HTERT RPE-1 (cell line): Measurements from ENCODE around the gene ERVK3-1.
"Not testable (repeated sequence)": the region's sequence is repeated elsewhere in the genome, so short reads cannot be mapped to it uniquely, and the experiment has no call there.

ENCODE experiments used
- in situ Hi-C: fragments of 300-500 bp; cut with MboI; formaldehyde crosslinking; loops from 4 replicates; pipeline ENCODE4 v1.14.3; 2020; ENCODE audit warnings: low sequenced_read_pairs

ERVK3-1 gene, protein sequence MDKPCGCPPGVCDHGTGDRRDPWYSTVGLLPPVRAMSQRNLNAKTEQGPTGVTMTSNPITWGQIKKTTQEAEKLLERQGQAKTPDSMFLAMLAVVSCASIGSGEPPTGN

DNA sequence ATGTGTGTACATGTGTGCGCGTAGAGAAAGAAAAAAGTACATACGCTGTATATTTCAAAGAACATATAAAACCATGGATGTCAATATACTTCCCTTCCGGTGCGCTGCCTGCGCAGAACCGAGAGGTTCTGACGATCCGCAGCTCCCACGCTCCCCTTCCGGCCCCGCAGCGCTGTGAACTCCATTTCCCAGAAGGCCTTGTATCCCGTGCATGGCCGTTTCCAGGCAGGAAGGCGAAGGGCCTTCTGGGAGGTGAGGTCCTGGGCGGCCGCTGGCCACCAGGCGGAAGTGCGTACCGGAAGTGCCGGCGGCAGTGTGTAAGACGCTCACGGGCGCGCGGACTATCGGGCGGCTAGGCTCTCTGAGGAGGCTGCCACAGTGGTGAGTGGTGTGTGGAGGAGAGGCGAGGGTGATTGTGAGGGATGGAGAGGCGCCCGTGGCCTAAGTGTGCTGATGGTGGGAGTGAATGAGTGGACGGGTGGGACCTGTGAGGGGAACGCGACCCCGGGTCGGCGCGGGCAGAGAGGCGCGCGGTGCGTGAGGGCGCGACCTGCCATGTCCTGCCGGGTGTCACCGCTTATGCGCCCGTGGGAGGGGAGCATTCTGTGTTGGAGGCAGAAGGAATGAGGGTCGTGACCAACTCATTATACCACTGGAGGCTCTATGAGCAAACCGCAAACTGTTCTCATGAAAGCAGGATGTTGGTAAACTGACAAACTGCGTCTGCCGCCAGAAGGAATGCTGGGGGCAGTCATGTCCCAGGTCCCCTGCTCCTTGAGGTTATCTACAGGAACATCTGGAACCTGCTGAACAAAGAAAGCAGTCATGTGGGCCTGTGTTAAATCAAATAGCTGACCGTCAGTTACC lies at the start of gene ERVK3-1:
TSS of gene ERVK3-1 (plus strand) at position 313 of the 867 bp plus-strand sequence. CDS start 6,792 bp downstream, outside the sequence.
- in situ Hi-C loops, result no loop called here

DNA sequence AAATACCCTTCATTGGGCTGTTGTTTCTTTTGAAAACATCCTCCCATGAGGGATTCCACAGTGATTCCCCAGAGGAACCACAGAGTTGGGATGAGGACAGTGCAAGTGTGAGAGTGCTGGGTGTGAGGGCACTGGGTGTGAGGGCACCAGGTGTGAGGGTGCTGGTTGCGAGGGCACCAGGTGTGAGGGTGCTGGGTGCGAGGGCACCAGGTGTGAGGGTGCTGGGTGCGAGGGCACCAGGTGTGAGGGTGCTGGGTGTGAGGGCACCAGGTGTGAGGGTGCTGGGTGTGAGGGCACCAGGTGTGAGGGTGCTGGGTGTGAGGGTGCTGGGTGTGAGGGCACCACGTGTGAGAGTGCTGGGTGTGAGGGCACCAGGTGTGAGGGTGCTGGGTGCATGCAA lies 46.9 kb upstream of the ERVK3-1 start:
- in situ Hi-C loops, result not testable (repeated sequence)

DNA sequence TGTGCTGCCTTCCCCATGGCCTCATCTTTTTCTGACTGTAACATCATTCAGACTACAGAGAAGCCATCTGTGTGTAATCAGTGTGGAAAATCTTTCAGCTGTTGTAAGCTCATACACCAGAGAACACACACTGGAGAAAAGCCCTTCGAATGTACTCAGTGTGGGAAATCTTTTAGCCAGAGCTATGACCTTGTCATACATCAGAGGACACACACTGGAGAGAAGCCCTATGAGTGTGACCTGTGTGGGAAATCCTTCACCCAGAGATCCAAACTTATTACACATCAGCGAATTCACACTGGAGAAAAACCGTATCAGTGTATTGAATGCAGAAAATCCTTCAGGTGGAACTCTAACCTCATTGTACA lies 43.6 kb upstream of the ERVK3-1 start:
- in situ Hi-C loops, result no loop called here

DNA sequence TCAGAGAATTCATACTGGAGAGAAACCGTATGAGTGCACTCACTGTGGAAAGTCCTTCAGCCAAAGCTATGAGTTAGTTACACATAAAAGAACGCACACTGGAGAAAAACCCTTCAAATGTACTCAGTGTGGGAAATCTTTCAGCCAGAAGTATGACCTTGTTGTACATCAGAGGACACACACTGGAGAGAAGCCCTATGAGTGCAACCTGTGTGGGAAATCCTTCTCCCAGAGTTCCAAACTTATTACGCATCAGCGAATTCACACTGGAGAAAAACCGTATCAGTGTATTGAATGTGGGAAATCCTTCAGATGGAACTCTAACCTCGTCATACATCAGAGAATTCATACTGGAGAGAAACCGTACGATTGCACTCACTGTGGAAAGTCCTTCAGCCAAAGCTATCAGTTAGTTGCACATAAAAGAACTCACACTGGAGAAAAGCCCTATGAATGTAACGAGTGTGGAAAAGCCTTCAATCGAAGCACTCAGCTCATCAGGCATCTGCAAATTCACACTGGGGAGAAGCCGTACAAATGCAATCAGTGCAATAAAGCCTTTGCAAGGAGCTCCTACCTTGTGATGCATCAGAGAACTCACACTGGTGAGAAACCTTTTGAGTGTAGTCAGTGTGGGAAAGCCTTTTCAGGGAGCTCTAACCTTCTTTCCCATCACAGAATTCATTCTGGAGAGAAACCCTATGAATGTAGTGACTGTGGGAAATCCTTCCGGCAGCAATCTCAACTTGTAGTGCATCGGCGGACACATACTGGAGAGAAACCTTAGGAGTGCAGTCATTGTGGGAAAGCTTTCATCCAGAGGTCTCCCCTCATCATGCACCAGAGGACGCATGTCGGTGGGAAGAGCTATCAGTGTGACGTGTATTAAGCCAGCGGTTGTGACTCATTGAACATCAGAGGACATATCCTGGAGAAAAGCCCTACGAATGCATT lies 42.9 kb upstream of the ERVK3-1 start:
- in situ Hi-C loops, result no loop called here

DNA sequence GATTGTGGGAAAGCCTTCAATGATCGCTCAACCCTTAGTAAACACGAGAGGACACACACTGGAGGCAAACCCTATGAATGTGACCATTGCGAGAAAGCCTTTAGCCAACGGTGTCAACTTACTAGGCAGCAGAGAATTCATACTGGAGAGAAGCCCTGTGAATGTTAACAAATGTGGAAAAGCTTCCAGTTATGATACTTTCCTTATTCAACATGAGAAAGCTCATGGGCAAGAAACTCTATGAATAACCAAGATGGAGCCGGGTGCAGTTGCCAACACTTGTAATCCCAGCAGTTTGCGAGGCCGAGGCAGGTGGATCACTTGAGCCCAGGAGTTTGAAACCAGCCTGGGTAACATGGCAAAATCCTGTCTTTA lies 42.3 kb upstream of the ERVK3-1 start:
- in situ Hi-C loops, result no loop called here

DNA sequence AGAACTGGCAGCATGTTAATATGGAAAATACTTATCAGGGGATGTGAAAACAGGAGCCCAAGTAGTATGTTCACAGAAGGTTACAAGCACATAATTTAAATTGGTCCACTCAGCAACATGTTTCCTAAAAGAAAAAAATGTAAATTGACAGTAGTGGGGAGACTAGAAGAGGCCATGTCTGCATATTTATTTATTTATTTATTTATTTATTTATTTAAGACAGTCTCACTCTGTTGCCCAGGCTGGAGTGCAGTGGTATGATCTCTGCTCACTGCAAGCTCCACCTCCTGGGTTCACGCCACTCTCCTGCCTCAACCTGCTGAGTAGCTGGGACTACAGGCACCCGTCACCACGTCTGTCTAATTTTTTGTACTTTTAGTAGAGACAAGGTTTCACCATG lies 40.1 kb upstream of the ERVK3-1 start:
- in situ Hi-C loops, result no loop called here

DNA sequence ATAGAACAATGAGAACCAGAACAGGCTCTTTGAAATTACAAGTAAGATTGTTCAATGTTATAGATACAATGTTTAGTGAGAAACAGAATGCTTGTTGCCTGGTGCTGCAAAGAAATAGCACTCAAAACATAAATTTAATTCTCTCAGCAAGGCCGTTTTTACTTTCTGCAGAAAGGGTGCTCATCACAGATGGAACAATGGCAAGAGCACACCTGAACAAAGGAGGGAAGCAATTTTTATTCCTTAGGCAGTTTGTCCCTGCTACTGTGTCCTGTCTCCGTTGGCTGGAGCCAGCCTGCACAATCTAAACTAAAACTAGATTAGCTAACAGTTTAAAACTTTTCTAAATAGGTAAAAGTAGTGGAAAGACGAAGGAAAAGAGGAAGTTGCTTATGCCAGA lies 36.8 kb upstream of the ERVK3-1 start:
- in situ Hi-C loops, result no loop called here

DNA sequence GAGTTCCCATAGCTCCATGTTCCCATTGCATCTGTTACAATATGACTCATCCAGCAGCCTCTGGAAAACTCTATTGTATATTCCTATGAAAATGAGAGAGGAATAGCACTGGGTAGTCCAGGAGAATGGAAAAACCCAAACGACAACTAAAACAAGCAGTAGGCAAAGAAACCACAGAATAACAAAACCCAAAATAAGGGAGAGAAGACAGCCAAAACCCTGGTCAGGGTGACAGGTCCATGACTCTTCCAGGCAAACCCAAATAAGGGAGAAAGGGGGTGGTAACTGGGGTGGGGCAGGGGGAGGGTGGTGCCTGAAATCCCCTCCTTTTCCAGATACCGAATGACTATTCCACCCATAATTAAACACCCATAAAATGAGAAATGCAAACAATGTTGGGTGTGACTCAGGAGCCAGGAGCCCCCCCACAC lies 30.4 kb upstream of the ERVK3-1 start:
- in situ Hi-C loops, result no loop called here

DNA sequence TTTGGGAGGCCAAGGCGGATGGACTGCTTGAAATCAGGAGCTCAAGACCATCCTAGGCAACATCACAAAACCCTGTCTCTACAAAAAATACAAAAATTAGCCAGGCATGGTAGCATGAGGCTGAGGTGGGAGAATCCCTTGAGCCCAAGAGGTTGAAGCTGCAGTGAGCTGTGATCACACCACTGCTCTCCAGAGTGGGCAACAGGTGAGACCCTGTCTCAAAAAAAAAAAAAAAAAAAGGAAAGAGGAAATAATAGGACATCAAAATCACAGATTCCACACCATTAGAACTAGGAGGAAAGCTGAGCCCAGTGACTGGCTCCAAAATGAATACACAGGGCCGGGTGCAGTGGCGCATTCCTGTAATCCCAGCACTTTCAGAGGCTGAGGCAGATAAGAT lies 29.6 kb upstream of the ERVK3-1 start:
- in situ Hi-C loops, result no loop called here

DNA sequence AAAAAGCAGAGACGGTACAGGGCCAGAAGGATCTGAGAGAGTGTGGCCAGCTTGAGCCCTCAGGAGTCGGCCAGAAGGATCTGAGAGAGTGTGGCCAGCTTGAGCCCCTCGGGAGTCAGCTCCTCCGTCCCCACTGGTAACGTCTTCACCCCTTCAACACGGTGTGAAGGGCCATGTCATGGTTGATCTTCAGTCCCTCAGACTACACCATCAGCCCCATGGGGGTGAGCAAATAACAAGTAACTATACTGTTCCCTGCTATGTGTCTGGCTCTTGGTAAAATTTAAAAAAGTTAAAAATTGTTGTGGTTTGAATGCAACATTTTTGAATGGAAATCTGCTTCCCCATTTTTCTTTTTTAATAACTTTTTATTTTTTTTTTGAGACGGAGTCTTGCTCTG lies 28.0 kb upstream of the ERVK3-1 start:
- in situ Hi-C loops, result no loop called here

DNA sequence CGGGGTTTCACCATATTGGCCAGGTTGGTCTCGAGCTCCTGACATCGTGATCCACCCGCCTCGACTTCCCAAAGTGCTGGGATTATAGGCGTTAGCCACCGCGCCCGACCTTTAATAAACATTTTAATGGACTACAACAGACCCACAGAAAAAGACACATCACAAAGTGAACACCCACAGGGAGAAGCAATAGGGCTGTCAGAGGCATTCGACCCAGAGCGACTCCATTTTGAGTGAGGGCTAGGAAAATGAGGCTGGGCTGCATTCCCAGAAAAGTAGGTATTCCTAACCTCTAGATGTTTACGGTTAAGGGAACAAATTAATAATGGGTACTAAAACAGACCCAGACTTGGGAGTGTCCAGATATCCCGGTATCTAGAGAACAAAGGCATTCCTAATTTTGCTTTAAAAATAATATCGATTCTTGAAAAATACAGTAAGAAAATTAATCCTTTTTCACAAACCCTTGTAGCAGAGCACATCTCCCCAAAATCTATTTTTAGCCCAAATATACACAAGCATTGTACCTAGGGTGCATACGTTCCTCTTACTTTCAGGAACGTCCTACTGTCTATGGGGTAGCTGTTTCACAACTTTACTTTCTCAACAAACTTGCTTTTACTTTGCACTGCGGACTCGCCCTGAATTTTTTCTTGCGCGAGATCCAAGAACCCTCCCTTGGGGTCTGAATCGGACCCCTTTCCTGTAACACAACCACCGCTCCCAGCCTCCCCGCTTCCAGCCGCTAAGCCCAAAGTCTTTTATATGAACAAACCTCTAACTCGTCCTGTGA lies 27.2 kb upstream of the ERVK3-1 start:
- in situ Hi-C loops, result no loop called here

DNA sequence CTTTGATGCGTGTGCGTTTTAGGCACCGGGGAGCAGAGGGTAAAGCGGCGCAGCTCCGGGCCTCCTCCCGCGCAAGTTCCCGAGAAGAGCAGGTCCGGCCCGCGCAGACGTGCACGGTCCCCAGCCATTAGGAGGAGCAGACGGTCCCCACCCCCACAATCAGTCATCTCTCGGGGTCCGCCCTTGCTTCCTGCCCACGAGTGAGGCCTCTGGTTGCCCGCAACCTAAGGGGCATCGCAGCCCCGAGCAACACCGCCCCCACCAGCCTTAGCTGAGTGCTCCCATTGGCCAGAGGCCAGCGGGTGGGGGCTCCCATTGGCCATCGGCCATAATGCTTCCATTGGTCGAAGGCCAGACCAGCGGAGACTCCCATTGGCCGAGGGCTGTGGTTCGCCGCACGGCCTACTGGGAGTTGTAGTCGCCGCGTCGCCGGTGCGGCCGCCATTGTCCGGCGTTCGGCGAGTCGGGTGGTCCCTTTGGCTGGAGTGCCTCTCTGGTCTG lies 26.6 kb upstream of the ERVK3-1 start, which contains the start of gene ZNF8:
TSS of gene ZNF8 (plus strand) at position 415 of the 501 bp plus-strand sequence. CDS start 127 bp downstream, outside the sequence.
- in situ Hi-C loops, result no loop called here

DNA sequence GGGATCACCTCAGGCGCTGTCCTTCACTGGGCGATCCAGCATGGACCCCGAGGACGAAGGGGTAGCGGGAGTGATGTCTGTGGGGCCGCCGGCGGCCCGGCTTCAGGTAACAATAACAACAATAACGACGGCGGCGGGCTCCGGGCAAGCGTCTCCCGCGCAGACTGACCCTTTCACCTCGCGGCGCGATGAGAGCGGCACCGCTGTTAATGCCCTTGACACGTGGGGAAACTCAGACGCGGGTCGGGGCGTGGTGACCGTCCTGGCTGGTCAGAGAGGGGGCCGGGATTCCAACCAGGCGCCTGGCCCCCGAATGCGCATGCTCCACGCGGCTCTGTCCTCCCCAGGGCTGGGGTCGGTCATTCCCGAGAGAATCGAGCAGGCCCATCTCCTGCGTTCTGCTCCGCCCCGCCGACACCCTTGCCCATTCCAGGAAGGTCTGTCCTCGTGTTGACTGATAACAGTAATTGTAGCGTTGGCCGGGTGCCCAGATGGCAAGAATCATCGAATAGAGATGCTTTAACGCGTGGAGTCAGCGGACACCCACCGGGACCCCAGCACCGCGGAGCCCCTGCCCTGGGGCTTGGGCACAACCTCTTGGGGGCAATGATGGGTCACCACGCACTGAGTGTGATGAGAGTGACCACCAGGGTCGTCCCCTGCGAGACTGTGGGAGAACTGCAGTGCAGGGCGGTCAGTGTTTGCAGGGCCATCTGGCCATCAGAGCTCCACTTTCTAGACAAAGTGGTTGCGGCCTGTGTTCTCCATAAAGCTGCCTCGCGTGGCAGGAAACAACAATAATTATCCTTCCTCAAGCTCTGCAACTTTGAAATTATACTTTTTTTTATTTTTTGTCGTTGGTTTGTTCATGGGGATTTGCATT lies 25.9 kb upstream of the ERVK3-1 start:
- in situ Hi-C loops, result no loop called here

DNA sequence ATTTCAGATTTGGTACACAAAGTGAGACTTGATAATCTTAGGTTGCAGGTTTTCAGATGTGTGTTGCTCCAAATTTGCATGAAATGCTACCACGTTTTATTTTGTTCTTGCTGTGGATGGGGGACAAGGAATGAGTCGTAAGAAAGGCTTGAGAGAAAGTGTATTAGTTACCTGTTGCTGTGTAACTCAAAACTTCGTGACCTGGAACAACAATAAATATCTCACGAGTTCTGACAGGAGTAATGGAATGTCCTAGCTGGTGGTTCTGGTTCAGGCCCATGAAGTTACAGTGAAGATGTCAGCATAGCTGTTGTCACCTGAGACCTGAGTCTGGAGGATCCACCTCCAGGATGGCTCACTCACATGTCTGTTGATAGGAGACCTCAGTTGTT lies 25.3 kb upstream of the ERVK3-1 start:
- in situ Hi-C loops, result no loop called here

DNA sequence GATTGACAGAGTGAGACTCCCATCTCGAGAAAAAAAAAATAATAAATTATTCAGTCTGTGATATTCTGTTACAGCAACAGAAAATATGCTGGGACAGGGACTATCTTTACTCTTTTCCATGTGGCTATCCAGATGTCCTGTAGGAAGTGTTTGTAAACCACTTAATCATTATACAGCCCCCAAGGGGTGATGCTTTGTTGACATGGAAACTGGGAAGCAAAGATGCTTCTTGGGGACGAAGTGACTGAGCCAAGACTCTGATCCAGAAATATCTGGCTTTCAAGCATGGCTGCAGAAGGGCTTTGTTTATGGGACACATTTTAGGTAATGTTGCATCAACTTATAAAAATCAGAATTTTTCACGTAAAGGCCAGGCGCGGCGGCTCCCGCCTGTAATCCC lies 21.0 kb upstream of the ERVK3-1 start:
- in situ Hi-C loops, result no loop called here

DNA sequence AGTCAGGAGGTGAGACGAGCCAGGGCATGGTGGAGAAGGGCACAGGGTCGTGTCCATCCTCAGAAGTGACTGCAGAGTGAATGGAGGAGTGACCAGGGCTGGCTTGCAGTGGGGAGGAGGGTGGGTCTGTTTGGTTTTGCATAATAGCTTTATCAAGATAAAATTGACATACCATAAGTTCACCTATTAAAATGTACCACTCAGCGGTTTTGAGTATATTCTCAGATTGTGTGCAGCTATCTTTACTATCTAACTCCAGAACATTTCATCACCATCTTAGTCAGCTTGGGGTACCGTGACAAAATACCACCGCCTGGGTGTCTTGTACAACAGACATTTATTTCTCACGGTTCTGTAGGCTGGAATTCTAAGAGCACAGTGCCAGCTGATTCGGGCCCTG lies 13.2 kb upstream of the ERVK3-1 start:
- in situ Hi-C loops, result no loop called here

DNA sequence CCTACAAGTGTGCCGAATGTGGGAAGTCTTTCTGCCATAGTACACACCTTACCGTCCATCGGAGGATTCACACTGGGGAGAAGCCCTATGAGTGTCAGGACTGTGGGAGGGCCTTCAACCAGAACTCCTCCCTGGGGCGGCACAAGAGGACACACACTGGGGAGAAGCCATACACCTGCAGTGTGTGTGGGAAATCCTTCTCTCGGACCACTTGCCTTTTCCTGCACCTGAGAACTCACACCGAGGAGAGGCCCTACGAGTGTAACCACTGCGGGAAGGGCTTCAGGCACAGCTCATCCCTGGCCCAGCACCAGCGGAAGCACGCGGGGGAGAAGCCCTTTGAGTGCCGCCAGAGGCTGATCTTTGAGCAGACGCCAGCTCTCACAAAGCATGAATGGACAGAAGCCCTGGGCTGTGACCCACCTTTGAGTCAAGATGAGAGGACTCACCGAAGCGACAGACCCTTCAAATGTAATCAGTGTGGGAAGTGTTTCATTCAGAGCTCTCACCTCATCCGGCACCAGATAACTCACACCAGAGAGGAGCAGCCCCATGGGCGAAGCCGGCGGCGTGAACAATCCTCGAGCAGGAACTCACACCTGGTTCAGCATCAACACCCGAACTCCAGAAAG lies 10.3 kb upstream of the ERVK3-1 start:
- in situ Hi-C loops, result no loop called here

DNA sequence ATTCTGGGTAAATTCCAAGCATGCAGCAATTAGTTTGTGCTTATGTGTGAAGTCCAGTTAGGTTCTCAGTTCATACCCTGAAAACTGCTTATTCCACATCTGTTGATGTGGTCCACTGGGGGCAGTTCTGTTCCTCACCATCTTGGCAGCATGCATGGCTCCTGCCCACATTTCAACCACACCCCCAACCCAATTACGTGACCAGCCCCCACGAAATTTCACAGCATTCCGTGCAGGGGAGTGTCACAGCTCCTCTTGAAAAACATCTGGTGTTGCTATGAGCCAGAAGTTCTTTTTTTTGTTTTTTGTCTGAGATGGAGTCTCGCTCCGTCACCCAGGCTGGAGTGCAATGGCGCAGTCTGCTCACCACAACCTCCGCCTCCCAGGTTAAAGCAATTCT lies 9.1 kb upstream of the ERVK3-1 start:
- in situ Hi-C loops, result no loop called here

DNA sequence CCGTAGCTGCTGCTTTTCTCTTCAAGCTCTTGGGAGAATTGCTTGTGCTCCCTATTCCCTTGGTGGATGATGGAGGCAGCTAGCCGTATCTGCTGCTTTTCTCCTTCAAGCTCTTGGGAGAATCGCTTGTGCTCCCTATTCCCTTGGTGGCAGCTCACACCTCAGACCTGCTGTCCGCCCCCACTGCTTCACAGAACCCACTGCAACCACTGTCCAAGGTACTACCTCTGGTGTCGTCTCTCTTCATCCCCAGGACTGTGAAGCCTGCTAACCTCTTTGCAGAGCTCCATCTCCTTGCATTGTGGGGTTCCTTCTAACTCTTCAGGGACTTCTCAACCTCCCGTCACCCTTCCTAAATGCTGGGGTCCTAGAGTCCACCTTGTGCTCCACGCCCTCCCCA lies 4.6 kb upstream of the ERVK3-1 start:
- in situ Hi-C loops, result no loop called here
